Spleen (tissue), 11 donors: ENCODE results near the gene FES. TPM values are rescaled to one million over a fixed set of nuclear protein-coding genes. Genes with fewer than 3 reads are reported as not detected.

Experiments used
- DNase-seq: peaks from one replicate; pipeline ENCODE4 v3.0.0-alpha.2; 2020
- H3K27ac ChIP-seq, 8 donors: fragments of 200-600 bp; sonication (generic) in 7 of 8; 1 replicate in 4 of 8; 2 replicates in 4 of 8; pipeline versions ENCODE4 v1.5.0 to v1.8.0; 2016 to 2021; ENCODE audit warnings: inconsistent platforms in 4 of 8, mild to moderate bottlenecking in 4 of 8, moderate library complexity in 1 of 8
- H3K27me3 ChIP-seq, 7 donors: fragments of 200-600 bp; sonication (generic) in 6 of 7; replicated peaks in 1 of 7; 1 replicate in 4 of 7; 2 replicates in 3 of 7; pipeline versions ENCODE4 v1.5.0 to v1.8.0; 2016 to 2021; ENCODE audit warnings: inconsistent platforms in 3 of 7, mild to moderate bottlenecking in 1 of 7
- H3K36me3 ChIP-seq, 6 donors: fragments of 200-600 bp; sonication (generic) in 5 of 6; 1 replicate in 4 of 6; 2 replicates in 2 of 6; pipeline versions ENCODE4 v1.5.0 to v1.8.0; 2016 to 2021; ENCODE audit warnings: inconsistent platforms in 2 of 6
- H3K4me1 ChIP-seq, 6 donors: fragments of 200-600 bp; sonication (generic) in 5 of 6; 1 replicate in 3 of 6; 2 replicates in 3 of 6; pipeline versions ENCODE4 v1.5.0 to v1.8.0; 2016 to 2021; ENCODE audit warnings: inconsistent platforms in 3 of 6
- H3K4me3 ChIP-seq, 8 donors: fragments of 200-600 bp; sonication (generic) in 7 of 8; 1 replicate in 4 of 8; 2 replicates in 4 of 8; pipeline versions ENCODE4 v1.5.0 to v1.8.0; 2016 to 2021; ENCODE audit warnings: inconsistent platforms in 4 of 8, mild to moderate bottlenecking in 4 of 8, moderate library complexity in 2 of 8
- H3K9me3 ChIP-seq, 8 donors: fragments of 200-600 bp; sonication (generic) in 7 of 8; 1 replicate in 4 of 8; 2 replicates in 4 of 8; pipeline versions ENCODE4 v1.5.0 to v1.8.0; 2016 to 2021; ENCODE audit warnings: inconsistent platforms in 4 of 8
- CTCF ChIP-seq, 11 experiments: fragments of 200-600 bp in 7 of 11; fragments of 450-650 bp in 4 of 11; sonication (generic) in 4 of 11; IDR thresholded peaks in 8 of 11; conservative IDR thresholded peaks in 3 of 11; 1 replicate in 7 of 11; 2 replicates in 4 of 11; pipeline versions ENCODE4 v1.4.0 to v1.8.0; 2016 to 2021; ENCODE audit warnings: antibody characterized with exemption in 11 of 11, inconsistent platforms in 4 of 11, mild to moderate bottlenecking in 1 of 11
- POLR2A ChIP-seq, 3 donors: fragments of 450-650 bp; IDR thresholded peaks; one replicate each; pipeline ENCODE4 v1.5.1; 2017; ENCODE audit warnings: antibody characterized with exemption in 3 of 3, mild to moderate bottlenecking in 1 of 3
- POLR2AphosphoS5 ChIP-seq, 3 donors: sonication (generic); formaldehyde crosslinking; IDR thresholded peaks; one replicate each; pipeline ENCODE4 v1.5.1; 2017; ENCODE audit warnings: antibody characterized with exemption in 3 of 3
- WGBS, 5 donors: extraction: QIAGEN DNeasy Blood & Tissue Kit in 3 of 5; methylation state at CpG; one replicate each; pipeline versions ENCODE4 v1.1.5 to v1.1.7; 2013 to 2018; 5-methylcytosine and 5-hydroxymethylcytosine counted together
- intact Hi-C: fragments of 100-400 bp; cut with DNase I; formaldehyde crosslinking; loops from one replicate; pipeline ENCODE4 v1.15.0; 2023; ENCODE audit warnings: low total_unique reads
- polyA plus RNA-seq, 3 donors: library from polyadenylated mRNA; stranded (reverse); fragments of 200-250 nt; gene quantifications; one replicate each; pipeline ENCODE4 v1.2.1, GENCODE V29; 2013
- total RNA-seq, 7 donors: library from RNA; depleted of rRNA in 3 of 7; stranded (reverse); fragments of >200 nt in 3 of 7; fragmentation: NEBNext Ultra II Directional in 4 of 7; extraction: Animal tissue kit (Norgen Biotek cat#: 25700) in 4 of 7; gene quantifications; one replicate each; pipeline versions ENCODE4 v1.1.0 to v1.2.1, GENCODE V29; 2016 to 2021
- donor health status: healthy with polysubstance abuse.
- donor health status: DM: no; HTN: no; CAD: no; lungs with moderate emphysema.
- donor health status: DM: no; HTN: no; CAD: no.
- donor health status: Bipolar disorder and iron deficiency.
- donor health status: healthy.
- donor health status: DM: no; HTN: no; CAD: no.
- donor health status: DM: yes; HTN: yes; CAD: no.

Gene FES
- total and polyA plus RNA-seq, 10 donors: 39.5 to 369 (median 240) TPM

- intact Hi-C loops: no loop called here
- no peaks in the 10 kb centered on the region for H3K27me3 ChIP-seq
- WGBS, 5 donors: 71 to 94% (median 87%) methylated on average over 11 to 30 of the region's 30 CpGs
- no peaks in the 10 kb centered on the region for H3K9me3 ChIP-seq
- H3K36me3 ChIP-seq: peaks cover 17 to 100% (median 98%) of the 10 kb centered on the region in 6 donors
- H3K4me3 ChIP-seq: no peak overlapping the region
- peak overlapping the region in 3 of 8 donors; percentile 90 to 93 (median 91) for H3K27ac ChIP-seq
- peak in 2 of 3 donors; percentile 10 to 41 for TF ChIP-seq POLR2AphosphoS5 (IDR thresholded peaks at IDR 0.05)
- no peak for TF ChIP-seq POLR2A (IDR thresholded peaks at IDR 0.05)
- no peak for TF ChIP-seq CTCF (IDR thresholded peaks at IDR 0.05 in 8 of 11, conservative IDR thresholded peaks at IDR 0.05 in 3 of 11)
- DNase-seq: peak; percentile 75
- peaks cover 0 to 75% (median 18%) of the 10 kb centered on the region in 6 donors for H3K4me1 ChIP-seq
These were observed 27.8 kb downstream of the FES start for GRCh38 chr15:90911906-90912769.

- Histone ChIP-seq H3K27me3 (no peaks in the 10 kb centered on the region), H3K4me1 (peaks cover 0 to 81% (median 18%) of the 10 kb centered on the region in 6 donors), H3K27ac (peak overlapping the region in 3 of 8 donors; percentile 90 to 93 (median 91)), H3K4me3 (no peak overlapping the region), H3K36me3 (peaks cover 17 to 100% (median 98%) of the 10 kb centered on the region in 6 donors), H3K9me3 (no peaks in the 10 kb centered on the region)
- 93 to 99% (median 95%) methylated on average over 7 of the region's 7 CpGs for WGBS, 5 donors
- no peak for TF ChIP-seq CTCF (IDR thresholded peaks at IDR 0.05 in 8 of 11, conservative IDR thresholded peaks at IDR 0.05 in 3 of 11)
- no peak for TF ChIP-seq POLR2A (IDR thresholded peaks at IDR 0.05)
- TF ChIP-seq POLR2AphosphoS5 (IDR thresholded peaks at IDR 0.05): no peak
- DNase-seq: peak; percentile 62
- intact Hi-C loops: no loop called here
These were observed 28.4 kb downstream of the FES start for GRCh38 chr15:90912770-90913075.

- intact Hi-C loops: no loop called here
- H3K4me3 ChIP-seq: peak overlapping the region in 1 of 8 donors; percentile 61
- no peaks in the 10 kb centered on the region for H3K27me3 ChIP-seq
- WGBS, 5 donors: 84 to 96% (median 94%) methylated on average over 9 to 12 of the region's 12 CpGs
- TF ChIP-seq CTCF (IDR thresholded peaks at IDR 0.05 in 8 of 11, conservative IDR thresholded peaks at IDR 0.05 in 3 of 11): no peak
- no peak for TF ChIP-seq POLR2A (IDR thresholded peaks at IDR 0.05)
- TF ChIP-seq POLR2AphosphoS5 (IDR thresholded peaks at IDR 0.05): no peak
- DNase-seq: peak; percentile 64
- peak overlapping the region in 7 of 8 donors; percentile 67 to 93 (median 79) for H3K27ac ChIP-seq
- H3K36me3 ChIP-seq: peaks cover 23 to 100% (median 98%) of the 10 kb centered on the region in 6 donors
- no peaks in the 10 kb centered on the region for H3K9me3 ChIP-seq
- peaks cover 0 to 84% (median 18%) of the 10 kb centered on the region in 6 donors for H3K4me1 ChIP-seq
These were observed 29.2 kb downstream of the FES start for GRCh38 chr15:90913398-90913944.
